Renal cortex interstitium (tissue), 15 donors: ENCODE results near the gene NHSL2. TPM values are rescaled to one million over a fixed set of nuclear protein-coding genes. Genes with fewer than 3 reads are reported as not detected.
A peak's percentile ranks its signal among the peaks of the same experiment; 100 is the strongest.
"Not testable (repeated sequence)": the region's sequence is repeated elsewhere in the genome, so short reads cannot be mapped to it uniquely, and the experiment has no call there.

ENCODE experiments used
- DNase-seq, 11 donors: peaks; one replicate each; pipeline ENCODE4 v3.0.0-alpha.2; 2013; ENCODE audit warnings: low read depth in 9 of 11, low spot score in 4 of 11; ENCODE audit errors: extremely low read depth in 1 of 11
- long read RNA-seq, 16 experiments: transcript quantifications; one replicate each; lab custom pipeline, GENCODE V29; 2026
- polyA plus RNA-seq, 3 donors: library from polyadenylated mRNA; unstranded; fragments of 120-200 nt; gene quantifications; one replicate each; pipeline ENCODE4 v1.2.1, GENCODE V29; 2013; ENCODE audit not compliant: insufficient read length in 3 of 3

The NHSL2 gene
- 10 to 100 TPM in 1 of 3 donors, 1 to 10 TPM in 2; 9.4 to 10.1 (median 10.0) TPM for polyA plus RNA-seq
- long read RNA-seq, donor 1, partial matches to known transcripts, result 6 of 6 reads
- long read RNA-seq, donor 1, other reads (novel, unspliced or antisense), result 0 of 6 reads
- long read RNA-seq, donor 2, result 0 reads
- long read RNA-seq, donor 3, partial matches to known transcripts, result 14 of 14 reads
- long read RNA-seq, donor 3, other reads (novel, unspliced or antisense), result 0 of 14 reads
- long read RNA-seq, donor 4, result 0 reads
- long read RNA-seq, donor 5, partial matches to known transcripts, result 0 of 1 reads
- long read RNA-seq, donor 5, other reads (novel, unspliced or antisense), result 0 of 1 reads
- long read RNA-seq, donor 6, result 0 reads
- long read RNA-seq, donor 7, result 0 reads
- long read RNA-seq, donor 8, result 0 reads
- long read RNA-seq, donor 9, result 0 reads
- long read RNA-seq, donor 10, result 0 reads
- long read RNA-seq, donor 11, result 0 reads
- long read RNA-seq, donor 12, result 0 reads
- long read RNA-seq, donor 13, partial matches to known transcripts, result 13 of 13 reads
- long read RNA-seq, donor 13, other reads (novel, unspliced or antisense), result 0 of 13 reads
- long read RNA-seq, donor 14, result 0 reads
- long read RNA-seq, donor 15, result 0 reads
- long read RNA-seq, donor 16, result 0 reads

- DNase-seq, result peak in 1 of 11 donors; percentile 22
Observed at GRCh38 chrX:71910643-71910985, at the start of gene NHSL2. Gene NHSL2 (plus strand): TSS chrX:71910845.

GRCh38 chrX:71867680-71868079, 43.0 kb upstream of the NHSL2 start:
- no peak for DNase-seq

- not testable (repeated sequence) for DNase-seq
Observed at GRCh38 chrX:71869566-71869965, 41.1 kb upstream of the NHSL2 start.

GRCh38 chrX:71870208-71871098, 40.2 kb upstream of the NHSL2 start:
- peak in 3 of 11 donors; percentile 1 to 11 (median 6) for DNase-seq

- DNase-seq, result no peak
Observed at GRCh38 chrX:71871367-71871766, 39.3 kb upstream of the NHSL2 start.

GRCh38 chrX:71872542-71873458, 37.8 kb upstream of the NHSL2 start:
- no peak for DNase-seq

- DNase-seq, result no peak
Observed at GRCh38 chrX:71873459-71873833, 37.2 kb upstream of the NHSL2 start.

- not testable (repeated sequence) for DNase-seq
Observed at GRCh38 chrX:71876841-71877240, 33.8 kb upstream of the NHSL2 start.

GRCh38 chrX:71885099-71885498, 25.5 kb upstream of the NHSL2 start:
- no peak for DNase-seq

- DNase-seq, result no peak
Observed at GRCh38 chrX:71895607-71896006, 15.0 kb upstream of the NHSL2 start.

- DNase-seq, result no peak
Observed at GRCh38 chrX:71906144-71906543, 4.5 kb upstream of the NHSL2 start.

GRCh38 chrX:71908387-71908786, 2.3 kb upstream of the NHSL2 start:
- DNase-seq, result no peak

- no peak for DNase-seq
Observed at GRCh38 chrX:71909956-71910355, 689 bp upstream of the NHSL2 start.

- peak in 1 of 11 donors; percentile 21 for DNase-seq
Observed at GRCh38 chrX:71910986-71911730, 513 bp downstream of the NHSL2 start.

- DNase-seq, result no peak
Observed at GRCh38 chrX:71911731-71912050, 1.0 kb downstream of the NHSL2 start.

- DNase-seq, result no peak
Observed at GRCh38 chrX:71912156-71912555, 1.5 kb downstream of the NHSL2 start.

GRCh38 chrX:71913156-71913950, 2.7 kb downstream of the NHSL2 start:
- DNase-seq, result no peak
